H1 (cell line): ENCODE measurements around the gene CACNA1C. TPM values are rescaled to one million over a fixed set of nuclear protein-coding genes. Genes with fewer than 3 reads are reported as not detected.

Experiments used
- CTCF ChIA-PET: fragments of 300-600 bp; sonication (Branson Sonifier 250); formaldehyde crosslinking; loops from one replicate; lab custom pipeline; 2021; ENCODE audit not compliant: partially characterized antibody; lab: Charles Lee
- POLR2A ChIA-PET: fragments of 300-600 bp; sonication (Branson Sonifier 250); formaldehyde crosslinking; loops from one replicate; lab custom pipeline; 2021; ENCODE audit warnings: inconsistent platforms; ENCODE audit not compliant: partially characterized antibody; lab: Charles Lee
- DNase-seq, 2 experiments: peaks; one replicate each; pipeline versions ENCODE4 v3.0.0 to v3.0.0-alpha.2; 2010 to 2022; ENCODE audit warnings: low spot score in 2 of 2, low read depth in 1 of 2, mixed read lengths in 1 of 2
- FAIRE-seq: peaks from 2 replicates; lab custom pipeline; 2011; peaks lifted over from hg19 to GRCh38; lab: Jason Lieb, UNC
- H2AFZ ChIP-seq: 2 replicates; pipeline ENCODE4 v1.8.1; 2012; ENCODE audit warnings: low read length, inconsistent platforms
- H2AK5ac ChIP-seq: 2 replicates; pipeline ENCODE4 v1.6.1; 2013; ENCODE audit warnings: low read depth, low read length
- H2BK120ac ChIP-seq: replicated peaks from 2 replicates; pipeline ENCODE3; 2013; ENCODE audit warnings: low read depth, low read length, inconsistent platforms
- H2BK12ac ChIP-seq: 2 replicates; pipeline ENCODE4 v1.6.1; 2013; ENCODE audit warnings: low read depth, low read length
- H2BK15ac ChIP-seq: 2 replicates; pipeline ENCODE4 v1.6.1; 2013; ENCODE audit warnings: low read length
- H2BK20ac ChIP-seq: 2 replicates; pipeline ENCODE4 v1.6.1; 2013; ENCODE audit warnings: low read length
- H2BK5ac ChIP-seq: 2 replicates; pipeline ENCODE4 v1.6.1; 2013; ENCODE audit warnings: low read depth, low read length
- H3K14ac ChIP-seq: 2 replicates; pipeline ENCODE4 v1.6.1; 2013; ENCODE audit warnings: inconsistent platforms; ENCODE audit not compliant: insufficient read length
- H3K18ac ChIP-seq: 2 replicates; pipeline ENCODE4 v1.6.1; 2013; ENCODE audit warnings: low read length; ENCODE audit errors: extremely low read depth
- H3K23ac ChIP-seq: 2 replicates; pipeline ENCODE4 v1.6.1; 2013; ENCODE audit warnings: inconsistent platforms; ENCODE audit not compliant: insufficient read length
- H3K23me2 ChIP-seq: 2 replicates; pipeline ENCODE4 v1.6.1; 2013; ENCODE audit warnings: low read depth, low read length
- H3K27ac ChIP-seq: 2 replicates; pipeline ENCODE4 v1.6.1; 2011; ENCODE audit warnings: low read depth, low read length, inconsistent platforms
- H3K27me3 ChIP-seq, 4 experiments: replicated peaks in 1 of 4; 1 replicate in 1 of 4; 2 replicates in 3 of 4; pipeline versions ENCODE4 v1.6.1 to v1.8.1; 2011 to 2013; ENCODE audit warnings: low read length in 3 of 4, mild to moderate bottlenecking in 3 of 4, inconsistent platforms in 2 of 4, mixed read lengths in 2 of 4, moderate library complexity in 1 of 4; ENCODE audit not compliant: control insufficient read depth in 3 of 4, insufficient read depth in 3 of 4; ENCODE audit errors: extremely low read depth in 1 of 4
- H3K36me3 ChIP-seq, 4 experiments: 2 replicates each; pipeline versions ENCODE4 v1.6.1 to v1.8.1; 2011 to 2013; ENCODE audit warnings: mild to moderate bottlenecking in 4 of 4, low read length in 3 of 4, moderate library complexity in 2 of 4, control low read depth in 1 of 4, inconsistent platforms in 1 of 4; ENCODE audit not compliant: insufficient read depth in 4 of 4, control insufficient read depth in 2 of 4
- H3K4ac ChIP-seq: replicated peaks from 2 replicates; pipeline ENCODE3; 2013; ENCODE audit warnings: low read length, low read depth, mixed read lengths, inconsistent platforms; ENCODE audit not compliant: insufficient read length
- H3K4me1 ChIP-seq, 4 experiments: replicated peaks in 1 of 4; 1 replicate in 1 of 4; 2 replicates in 3 of 4; pipeline versions ENCODE4 v1.6.1 to v1.8.1; 2011 to 2013; ENCODE audit warnings: low read length in 3 of 4, inconsistent platforms in 2 of 4, mixed read lengths in 1 of 4; ENCODE audit not compliant: insufficient read depth in 4 of 4, control insufficient read depth in 3 of 4
- H3K4me2 ChIP-seq, 2 experiments: 2 replicates each; pipeline versions ENCODE4 v1.6.1 to v1.8.1; 2011 to 2013; ENCODE audit warnings: low read depth in 2 of 2, low read length in 2 of 2, control low read depth in 1 of 2, inconsistent platforms in 1 of 2, mild to moderate bottlenecking in 1 of 2; ENCODE audit not compliant: insufficient read depth in 1 of 2
- H3K4me3 ChIP-seq, 4 experiments: fragments of 200-600, 300-600 bp in 1 of 4; sonication (generic), shearing (Covaris generic), sonication (Bioruptor Twin) in 1 of 4; 2 replicates each; pipeline versions ENCODE4 v1.5.1 to v1.8.1; 2011 to 2016; ENCODE audit warnings: low read length in 4 of 4, low read depth in 3 of 4, control low read depth in 2 of 4, inconsistent platforms in 2 of 4, mild to moderate bottlenecking in 2 of 4, mixed read lengths in 1 of 4, moderate library complexity in 1 of 4; ENCODE audit not compliant: insufficient read depth in 2 of 4; ENCODE audit errors: extremely low read depth in 1 of 4
- H3K56ac ChIP-seq: replicated peaks from 2 replicates; pipeline ENCODE3; 2013; ENCODE audit warnings: low read depth, mild to moderate bottlenecking, mixed read lengths, low read length, inconsistent platforms; ENCODE audit not compliant: insufficient read length
- H3K79me1 ChIP-seq: 2 replicates; pipeline ENCODE4 v1.6.1; 2013; ENCODE audit warnings: low read depth, low read length, control low read depth
- H3K79me2 ChIP-seq, 2 experiments: 2 replicates each; pipeline versions ENCODE4 v1.6.1 to v1.8.1; 2012 to 2013; ENCODE audit warnings: low read length in 2 of 2, mild to moderate bottlenecking in 2 of 2, inconsistent platforms in 1 of 2; ENCODE audit not compliant: insufficient read depth in 2 of 2, control insufficient read depth in 1 of 2
- H3K9ac ChIP-seq, 4 experiments: replicated peaks in 1 of 4; 1 replicate in 1 of 4; 2 replicates in 3 of 4; pipeline versions ENCODE4 v1.6.1 to v1.8.1; 2011 to 2013; ENCODE audit warnings: low read depth in 3 of 4, low read length in 3 of 4, control low read depth in 2 of 4, mild to moderate bottlenecking in 2 of 4, moderate library complexity in 2 of 4, inconsistent platforms in 1 of 4; ENCODE audit errors: extremely low read depth in 1 of 4
- H3K9me3 ChIP-seq, 2 experiments: 2 replicates each; pipeline versions ENCODE4 v1.6.1 to v1.8.1; 2012 to 2013; ENCODE audit warnings: mild to moderate bottlenecking in 2 of 2, moderate library complexity in 2 of 2, control low read depth in 1 of 2, inconsistent platforms in 1 of 2, low read depth in 1 of 2, low read length in 1 of 2, mixed read lengths in 1 of 2; ENCODE audit not compliant: insufficient read depth in 2 of 2
- H4K20me1 ChIP-seq, 2 experiments: replicated peaks in 1 of 2; 2 replicates each; pipeline versions ENCODE3 to v1.8.1; 2011 to 2013; ENCODE audit warnings: inconsistent platforms in 2 of 2, low read length in 2 of 2, mild to moderate bottlenecking in 1 of 2; ENCODE audit not compliant: insufficient read depth in 2 of 2, control insufficient read depth in 1 of 2
- H4K5ac ChIP-seq: 2 replicates; pipeline ENCODE4 v1.6.1; 2013; ENCODE audit warnings: low read length, low read depth, mixed read lengths, inconsistent platforms; ENCODE audit not compliant: insufficient read length
- H4K8ac ChIP-seq: 2 replicates; pipeline ENCODE4 v1.8.0; 2013; ENCODE audit warnings: mild to moderate bottlenecking, moderate library complexity, low read length, inconsistent platforms; ENCODE audit not compliant: insufficient read depth; ENCODE audit errors: extremely low read depth
- H4K91ac ChIP-seq: replicated peaks from 2 replicates; pipeline ENCODE3; 2013; ENCODE audit warnings: low read length, mixed read lengths, inconsistent platforms; ENCODE audit not compliant: insufficient read length
- BACH1 ChIP-seq: IDR thresholded peaks from 2 replicates; pipeline ENCODE4 v1.6.1; 2012; ENCODE audit warnings: low read length, improper control_type of control experiment
- BCL11A ChIP-seq, 2 experiments: IDR thresholded peaks; one replicate each; pipeline ENCODE4 v1.6.1; 2011; ENCODE audit warnings: low read depth in 2 of 2, low read length in 2 of 2, mild to moderate bottlenecking in 2 of 2
- CTBP2 ChIP-seq: IDR thresholded peaks from 2 replicates; pipeline ENCODE4 v1.7.0; 2011; ENCODE audit warnings: borderline replicate concordance, mild to moderate bottlenecking, moderate library complexity, mixed read lengths, low read length; ENCODE audit not compliant: insufficient read depth, insufficient read length
- HDAC6 ChIP-seq: IDR thresholded peaks from one replicate; pipeline ENCODE4 v1.7.1; 2012; ENCODE audit warnings: low read depth, mild to moderate bottlenecking, inconsistent platforms, low read length, moderate library complexity
- JUND ChIP-seq: IDR thresholded peaks from 2 replicates; pipeline ENCODE4 v1.6.1; 2011; ENCODE audit warnings: mild to moderate bottlenecking, improper control_type of control experiment, low read length
- KDM1A ChIP-seq: fragments of 200-600, 300-600 bp; sonication (generic); IDR thresholded peaks from 2 replicates; pipeline ENCODE4 v1.7.1; 2016; ENCODE audit warnings: mild to moderate bottlenecking, low read length, borderline replicate concordance
- RAD21 ChIP-seq, 2 experiments: IDR thresholded peaks in 1 of 2; conservative IDR thresholded peaks in 1 of 2; 2 replicates each; pipeline ENCODE4 v1.6.1; 2011; ENCODE audit warnings: low read depth in 2 of 2, low read length in 2 of 2, improper control_type of control experiment in 1 of 2, inconsistent platforms in 1 of 2, mild to moderate bottlenecking in 1 of 2, moderate library complexity in 1 of 2
- RFX5 ChIP-seq: IDR thresholded peaks from 2 replicates; pipeline ENCODE4 v1.6.1; 2011; ENCODE audit warnings: low read depth, low read length, improper control_type of control experiment, borderline replicate concordance
- SIN3A ChIP-seq, 2 experiments: IDR thresholded peaks in 1 of 2; conservative IDR thresholded peaks in 1 of 2; 2 replicates each; pipeline ENCODE4 v1.6.1; 2011 to 2012; ENCODE audit warnings: low read length in 2 of 2, improper control_type of control experiment in 1 of 2, low read depth in 1 of 2, mild to moderate bottlenecking in 1 of 2
- SUZ12 ChIP-seq: fragments of 200-600 bp; sonication (generic); IDR thresholded peaks from 2 replicates; pipeline ENCODE4 v1.6.1; 2012; ENCODE audit warnings: mild to moderate bottlenecking, inconsistent platforms, low read length, moderate library complexity, mixed read lengths
- TAF1 ChIP-seq: IDR thresholded peaks from 2 replicates; pipeline ENCODE4 v1.6.1; 2011; ENCODE audit warnings: mild to moderate bottlenecking, low read depth, low read length
- YY1 ChIP-seq: IDR thresholded peaks from 2 replicates; pipeline ENCODE4 v1.6.1; 2011; ENCODE audit warnings: low read depth, mild to moderate bottlenecking, low read length
- WGBS, 2 experiments: shearing (Covaris generic) in 1 of 2; methylation state at CpG; one replicate each; pipeline versions ENCODE4 v1.1.6 to v1.1.7; 2013 to 2015; ENCODE audit warnings: low lambda C conversion rate in 2 of 2, mixed read lengths in 2 of 2, inconsistent platforms in 1 of 2, low coverage in 1 of 2, missing lambda C conversion rate in 1 of 2; ENCODE audit not compliant: insufficient replicate concordance in 2 of 2, insufficient coverage in 1 of 2, insufficient read length in 1 of 2; ENCODE audit errors: extremely low coverage in 1 of 2, missing lambda C conversion rate in 1 of 2; 5-methylcytosine and 5-hydroxymethylcytosine counted together
- polyA plus RNA-seq, 7 experiments: library from polyadenylated mRNA; depleted of rRNA in 3 of 7; stranded (reverse) in 5 of 7; unstranded in 2 of 7; fragments of >200 nt in 5 of 7; fragments of 200-250 nt in 2 of 7; gene quantifications; 1 replicate in 5 of 7; 2 replicates in 1 of 7; 4 replicates in 1 of 7; pipeline versions ENCODE4 v1.2.1 to v1.2.3, GENCODE V29; 2011 to 2013; ENCODE audit warnings: missing spikeins in 2 of 7, mixed read lengths in 2 of 7
- total RNA-seq: library from RNA; stranded (reverse); fragmentation: NEBNext Ultra II Directional; extraction: Animal tissue kit (Norgen Biotek cat#: 25700); gene quantifications from 2 replicates; pipeline ENCODE4 v1.2.1, GENCODE V29; 2021

CACNA1C gene
- total and polyA plus RNA-seq, 2 of the 8 experiments (the other 6 are each of a cell fraction or from before 2014, with no cell fraction given), result 1.3 TPM

GRCh38 chr12:2627076-2627834 is 574.5 kb downstream of the CACNA1C start:
- Histone ChIP-seq H2BK12ac (peak overlapping the region; percentile 35; the same call in 1 of the 2 replicates), H4K5ac (no peak overlapping the region), H3K4me1 (peaks cover 3 to 25% (median 14%) of the 10 kb centered on the region in 4 experiments; a peak in 5 of 7 replicates), H3K23ac (no peak overlapping the region), H2AK5ac (no peak overlapping the region), H3K27ac (no peak overlapping the region), H3K79me1 (no peaks in the 10 kb centered on the region), H4K91ac (peak overlapping the region; percentile 6), H3K4ac (no peak overlapping the region), H3K4me3 (no peak overlapping the region), H2BK15ac (no peak overlapping the region), H4K20me1 (no peaks in the 10 kb centered on the region), H3K27me3 (0 out of 7 replicates have a peak, but pooled peaks cover 0 to 3% (median 0%) of the 10 kb centered on the region in 4 experiments), H3K56ac (no peak overlapping the region), H3K4me2 (no peak overlapping the region; a peak in 1 of 4 replicates), H2BK120ac (no peak overlapping the region), H2BK5ac (0 out of 2 replicates have a peak overlapping the region, but pooled peaks have one; percentile 19), H4K8ac (peak overlapping the region; percentile 60; the same call in 1 of the 2 replicates), H3K23me2 (no peaks in the 10 kb centered on the region), H3K14ac (no peak overlapping the region), H3K18ac (no peak overlapping the region), H2AFZ (no peak overlapping the region; the same call in 1 of the 2 replicates), H3K79me2 (no peaks in the 10 kb centered on the region), H2BK20ac (no peak overlapping the region), H3K9ac (no peak overlapping the region), H3K9me3 (no peaks in the 10 kb centered on the region), H3K36me3 (no peaks in the 10 kb centered on the region; a peak in 1 of 8 replicates)
- POLR2A ChIA-PET, result no interaction called here
- DNase-seq, result no peak
- WGBS, 2 experiments, result 76% methylated on average over 15 of the region's 15 CpGs; no CpG with 5 or more reads in 1 of the 2 experiments
- CTCF ChIA-PET, result interaction anchor here (0.6 to 3.6 kb wide), 9 partner anchors 10 to 502 kb away, joined by 3 to 24 read pairs (median 3); no protein-coding TSS in a partner anchor
- FAIRE-seq, result no peak
- TF ChIP-seq JUND, result no peak
- no peak for TF ChIP-seq HDAC6
- no peak for TF ChIP-seq RAD21 (IDR thresholded peaks at IDR 0.05 in 1 of 2, conservative IDR thresholded peaks at IDR 0.05 in 1 of 2; ENCODE audit: low read depth in 2 of 2, low read length in 2 of 2)
- no peak for TF ChIP-seq BACH1
- no peak for TF ChIP-seq KDM1A
- no peak for TF ChIP-seq BCL11A (IDR thresholded peaks at IDR 0.05; ENCODE audit: low read depth in 2 of 2, low read length in 2 of 2)
- TF ChIP-seq TAF1, result no peak
- TF ChIP-seq SUZ12, result no peak
- TF ChIP-seq CTBP2, result no peak
- TF ChIP-seq RFX5, result no peak
- no peak for TF ChIP-seq SIN3A (conservative IDR thresholded peaks at IDR 0.05 in 1 of 2, IDR thresholded peaks at IDR 0.05 in 1 of 2; ENCODE audit: low read depth in 1 of 2, low read length in 2 of 2)
- no peak for TF ChIP-seq YY1
